ENCODE measurements around the gene RALGPS1. TPM values are rescaled to one million over a fixed set of nuclear protein-coding genes. Genes with fewer than 3 reads are reported as not detected.

Gene RALGPS1
- total RNA-seq, 4 donors from 2014 or later = 3.3 to 9.8 (median 6.7) TPM

- no peaks in the 10 kb centered on the region for H3K9me3 ChIP-seq
- TF ChIP-seq, protein P1, sequence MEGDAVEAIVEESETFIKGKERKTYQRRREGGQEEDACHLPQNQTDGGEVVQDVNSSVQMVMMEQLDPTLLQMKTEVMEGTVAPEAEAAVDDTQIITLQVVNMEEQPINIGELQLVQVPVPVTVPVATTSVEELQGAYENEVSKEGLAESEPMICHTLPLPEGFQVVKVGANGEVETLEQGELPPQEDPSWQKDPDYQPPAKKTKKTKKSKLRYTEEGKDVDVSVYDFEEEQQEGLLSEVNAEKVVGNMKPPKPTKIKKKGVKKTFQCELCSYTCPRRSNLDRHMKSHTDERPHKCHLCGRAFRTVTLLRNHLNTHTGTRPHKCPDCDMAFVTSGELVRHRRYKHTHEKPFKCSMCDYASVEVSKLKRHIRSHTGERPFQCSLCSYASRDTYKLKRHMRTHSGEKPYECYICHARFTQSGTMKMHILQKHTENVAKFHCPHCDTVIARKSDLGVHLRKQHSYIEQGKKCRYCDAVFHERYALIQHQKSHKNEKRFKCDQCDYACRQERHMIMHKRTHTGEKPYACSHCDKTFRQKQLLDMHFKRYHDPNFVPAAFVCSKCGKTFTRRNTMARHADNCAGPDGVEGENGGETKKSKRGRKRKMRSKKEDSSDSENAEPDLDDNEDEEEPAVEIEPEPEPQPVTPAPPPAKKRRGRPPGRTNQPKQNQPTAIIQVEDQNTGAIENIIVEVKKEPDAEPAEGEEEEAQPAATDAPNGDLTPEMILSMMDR (IDR thresholded peaks at IDR 0.05) = no peak
- TF ChIP-seq EP300 (IDR thresholded peaks at IDR 0.05) (no peak), POLR2A (IDR thresholded peaks at IDR 0.05) (no peak)
- no peaks in the 10 kb centered on the region for H3K27me3 ChIP-seq
- H3K27ac ChIP-seq = peak overlapping the region in 2 of 4 donors; percentile 89 to 91
- peaks cover 0 to 39% (median 6%) of the 10 kb centered on the region in 4 donors for H3K4me1 ChIP-seq
- whole genome bisulfite sequencing, 2 donors = 43 to 52% methylated on average over 4 of the region's 4 CpGs
- no peak overlapping the region for H3K4me3 ChIP-seq
- DNase-seq (ENCODE audit: low spot score in 2 of 2) = no peak
- no peaks in the 10 kb centered on the region for H3K36me3 ChIP-seq
Measured at GRCh38 chr9:127223266-127223665, 308.7 kb downstream of the RALGPS1 start.

GRCh38 chr9:127223810-127224177 is 309.2 kb downstream of the RALGPS1 start:
- H3K27ac ChIP-seq = peak overlapping the region in 2 of 4 donors; percentile 89 to 91
- H3K36me3 ChIP-seq = no peaks in the 10 kb centered on the region
- no peaks in the 10 kb centered on the region for H3K9me3 ChIP-seq
- DNase-seq (ENCODE audit: low spot score in 2 of 2) = no peak
- peak overlapping the region in 3 of 4 donors; percentile 64 to 85 (median 73) for H3K4me3 ChIP-seq
- H3K4me1 ChIP-seq = peaks cover 0 to 39% (median 6%) of the 10 kb centered on the region in 4 donors
- 13 to 34% methylated on average over 8 of the region's 8 CpGs for WGBS, 2 donors
- no peaks in the 10 kb centered on the region for H3K27me3 ChIP-seq
- TF ChIP-seq, protein P1 (IDR thresholded peaks at IDR 0.05) = no peak
- no peak for TF ChIP-seq POLR2A (IDR thresholded peaks at IDR 0.05)
- TF ChIP-seq EP300 (IDR thresholded peaks at IDR 0.05) = no peak

GRCh38 chr9:127224178-127224882 is 309.7 kb downstream of the RALGPS1 start:
- H3K27ac ChIP-seq = peak overlapping the region; percentile 61 to 91 (median 80)
- H3K4me1 ChIP-seq = peaks cover 0 to 34% (median 6%) of the 10 kb centered on the region in 4 donors
- H3K27me3 ChIP-seq = no peaks in the 10 kb centered on the region
- no peaks in the 10 kb centered on the region for H3K36me3 ChIP-seq
- DNase-seq (ENCODE audit: low spot score in 2 of 2) = peak; percentile 83 to 88
- H3K4me3 ChIP-seq = peak overlapping the region; percentile 50 to 85 (median 68)
- WGBS, 2 donors = 1 to 2% methylated on average over 33 to 50 of the region's 56 CpGs
- no peaks in the 10 kb centered on the region for H3K9me3 ChIP-seq
- TF ChIP-seq EP300 (IDR thresholded peaks at IDR 0.05) (peak in 1 of 2 donors; percentile 70), POLR2A (IDR thresholded peaks at IDR 0.05) (peak in 1 of 2 donors; percentile 50)
- TF ChIP-seq, protein P1 (IDR thresholded peaks at IDR 0.05) = peak in 2 of 5 experiments; percentile 9 to 21

- Histone ChIP-seq H3K27me3 (no peaks in the 10 kb centered on the region), H3K4me1 (peaks cover 0 to 30% (median 6%) of the 10 kb centered on the region in 4 donors), H3K36me3 (no peaks in the 10 kb centered on the region), H3K27ac (peak overlapping the region; percentile 61 to 91 (median 80)), H3K4me3 (peak overlapping the region; percentile 62 to 85 (median 68)), H3K9me3 (no peaks in the 10 kb centered on the region)
- peak; percentile 98 to 99 for DNase-seq (ENCODE audit: low spot score in 2 of 2)
- TF ChIP-seq, protein P1 (IDR thresholded peaks at IDR 0.05) = peak in 3 of 5 experiments; percentile 22 to 50 (median 35)
- TF ChIP-seq EP300 (IDR thresholded peaks at IDR 0.05) (peak in 1 of 2 donors; percentile 24), POLR2A (IDR thresholded peaks at IDR 0.05) (peak in 1 of 2 donors; percentile 21)
- WGBS, 2 donors = 0 to 2% methylated on average over 28 to 41 of the region's 106 CpGs
Measured at GRCh38 chr9:127224883-127225739, 310.5 kb downstream of the RALGPS1 start.

Data from tibial nerve (tissue), 4 donors.